Stimulated activated CD4-positive, alpha-beta T cell treated with anti-CD3 and anti-CD28 coated beads, Interleukin-12 subunit alpha, Interleukin-12 subunit beta, amount 100 ng/mL, for 4 hours (primary cell): Measurements from ENCODE around the gene HBD.
"Not testable (repeated sequence)": the region's sequence is repeated elsewhere in the genome, so short reads cannot be mapped to it uniquely, and the experiment has no call there.

Experiments
- DNase-seq: peaks from one replicate; pipeline ENCODE4 v3.0.0-alpha.2; 2020

Gene HBD

GRCh38 chr11:5252919-5253265 lies 18.6 kb upstream of the HBD start:
- no peak for DNase-seq

DNA sequence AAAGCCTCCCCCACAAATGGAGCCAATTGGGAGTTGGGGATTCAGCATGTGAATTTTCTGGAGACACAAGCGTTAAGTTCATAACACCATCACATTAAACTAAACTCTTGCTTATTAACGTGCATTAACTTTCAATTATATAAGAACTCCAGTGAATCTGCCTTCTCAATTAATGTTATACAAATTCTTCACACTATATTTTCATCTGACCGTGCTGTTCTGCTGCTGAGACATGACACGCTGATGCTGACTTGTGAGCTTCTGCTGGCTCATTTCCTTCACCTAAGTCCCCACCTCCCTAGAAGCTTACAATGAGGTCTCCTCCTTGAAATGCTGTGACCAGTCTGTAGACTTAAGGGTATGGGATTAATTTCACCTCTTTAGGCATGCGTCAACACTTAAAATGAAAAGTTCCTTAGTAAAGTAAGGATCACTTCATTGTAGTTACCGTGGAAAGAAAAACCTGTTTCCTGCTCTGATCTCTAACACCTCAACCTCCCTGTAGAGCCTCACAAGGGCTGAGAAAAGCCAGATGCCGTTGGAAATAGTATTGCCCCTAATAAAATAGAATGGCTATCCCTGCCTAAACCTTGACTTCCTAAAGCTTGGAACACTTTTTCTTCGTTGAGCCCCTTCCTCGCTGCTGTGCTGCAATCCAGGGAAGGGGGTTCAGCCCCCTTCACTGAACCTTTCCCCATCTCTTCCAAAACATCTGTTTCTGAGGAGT lies 18.1 kb upstream of the HBD start:
- DNase-seq, result no peak

- no peak for DNase-seq
Observed at GRCh38 chr11:5251746-5252145, 17.5 kb upstream of the HBD start.

GRCh38 chr11:5250543-5251204 lies 16.4 kb upstream of the HBD start:
- DNase-seq, result no peak

DNA sequence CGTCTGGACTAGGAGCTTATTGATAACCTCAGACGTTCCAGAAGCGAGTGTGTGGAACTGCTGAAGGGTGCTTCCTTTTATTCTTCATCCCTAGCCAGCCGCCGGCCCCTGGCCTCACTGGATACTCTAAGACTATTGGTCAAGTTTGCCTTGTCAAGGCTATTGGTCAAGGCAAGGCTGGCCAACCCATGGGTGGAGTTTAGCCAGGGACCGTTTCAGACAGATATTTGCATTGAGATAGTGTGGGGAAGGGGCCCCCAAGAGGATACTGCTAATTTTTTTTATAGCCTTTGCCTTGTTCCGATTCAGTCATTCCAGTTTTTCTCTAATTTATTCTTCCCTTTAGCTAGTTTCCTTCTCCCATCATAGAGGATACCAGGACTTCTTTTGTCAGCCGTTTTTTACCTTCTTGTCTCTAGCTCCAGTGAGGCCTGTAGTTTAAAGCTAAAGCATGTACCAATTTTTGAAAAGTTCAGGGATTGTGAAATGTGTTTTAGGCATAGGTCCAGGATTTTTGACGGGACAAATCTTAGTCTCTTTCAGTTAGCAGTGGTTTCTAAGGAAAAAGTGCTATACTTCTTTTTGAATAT lies 15.6 kb upstream of the HBD start, which contains the start of gene HBG1:
TSS of gene HBG1 (minus strand) at position 51 of the 590 bp plus-strand sequence. CDS start 53 bp downstream, outside the sequence.
- DNase-seq, result not testable (repeated sequence)

DNA sequence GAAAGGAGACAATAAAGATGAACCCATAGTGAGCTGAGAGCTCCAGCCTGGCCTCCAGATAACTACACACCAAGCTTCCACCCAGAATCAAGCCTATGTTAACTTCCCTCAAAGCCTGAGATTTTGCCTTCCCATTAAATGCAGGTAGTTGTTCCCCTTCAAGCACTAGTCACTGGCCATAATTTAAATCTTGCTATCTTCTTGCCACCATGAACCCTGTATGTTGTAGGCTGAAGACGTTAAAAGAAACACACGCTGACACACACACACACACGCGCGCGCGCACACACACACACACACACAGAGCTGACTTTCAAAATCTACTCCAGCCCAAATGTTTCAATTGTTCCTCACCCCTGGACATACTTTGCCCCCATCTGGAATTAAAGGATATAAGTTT lies 14.2 kb upstream of the HBD start:
- DNase-seq, result not testable (repeated sequence)

DNA sequence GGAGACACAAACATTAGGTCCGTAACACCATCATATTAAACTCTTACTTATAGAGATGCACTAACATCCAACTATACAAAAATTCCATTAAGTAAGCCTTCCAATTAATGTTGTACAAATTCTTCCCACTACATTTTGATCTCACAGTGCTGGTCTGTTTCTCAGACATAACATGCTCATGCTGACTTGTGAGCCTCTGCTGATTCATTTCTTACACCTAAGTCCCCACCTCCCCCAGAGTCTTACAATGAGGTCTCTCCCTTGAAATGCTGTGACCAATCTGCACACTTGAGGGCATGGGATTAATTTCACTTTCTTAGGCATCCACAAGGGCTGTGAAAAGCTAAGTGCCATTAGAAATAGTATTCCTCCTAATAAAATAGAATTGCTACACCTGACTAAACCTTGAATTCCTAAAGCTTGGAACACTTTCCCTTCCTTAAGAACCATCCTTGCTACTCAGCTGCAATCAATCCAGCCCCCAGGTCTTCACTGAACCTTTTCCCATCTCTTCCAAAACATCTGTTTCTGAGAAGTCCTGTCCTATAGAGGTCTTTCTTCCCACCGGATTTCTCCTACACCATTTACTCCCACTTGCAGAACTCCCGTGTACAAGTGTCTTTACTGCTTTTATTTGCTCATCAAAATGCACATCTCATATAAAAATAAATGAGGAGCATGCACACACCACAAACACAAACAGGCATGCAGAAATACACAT lies 13.3 kb upstream of the HBD start:
- DNase-seq, result no peak

DNA sequence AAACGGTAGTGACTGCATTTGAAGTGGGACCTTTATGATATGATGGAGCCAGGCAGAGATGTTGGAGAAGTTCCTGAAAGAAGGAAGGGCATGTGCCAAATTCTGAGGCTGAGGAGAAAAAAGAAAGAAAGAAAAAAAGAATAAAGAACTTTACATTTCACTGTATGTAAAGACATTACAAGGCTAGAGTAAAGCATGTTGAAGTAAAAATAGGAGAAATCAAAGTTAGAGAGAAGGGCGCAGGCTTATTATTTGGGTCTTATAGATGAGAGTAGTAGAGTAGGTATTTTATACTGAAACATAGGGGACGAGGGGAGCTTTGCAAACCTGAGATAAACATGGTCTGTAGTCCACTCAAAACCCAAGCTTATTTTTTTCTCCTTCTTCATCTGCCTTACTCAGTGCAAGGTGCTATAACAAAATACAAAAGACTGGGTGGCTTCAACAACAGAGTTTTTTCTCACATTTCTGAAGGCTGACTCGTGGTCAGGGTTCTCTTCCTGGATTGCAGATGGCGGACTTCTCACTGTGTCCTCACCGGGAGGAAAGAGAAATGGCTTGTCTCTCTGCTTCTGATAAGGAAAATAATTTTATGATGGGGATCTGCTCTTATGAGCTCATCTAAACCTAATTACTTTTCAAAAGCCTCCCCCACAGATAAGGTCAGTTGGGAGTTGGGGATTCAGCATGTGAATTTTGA lies 12.6 kb upstream of the HBD start:
- DNase-seq, result no peak

DNA sequence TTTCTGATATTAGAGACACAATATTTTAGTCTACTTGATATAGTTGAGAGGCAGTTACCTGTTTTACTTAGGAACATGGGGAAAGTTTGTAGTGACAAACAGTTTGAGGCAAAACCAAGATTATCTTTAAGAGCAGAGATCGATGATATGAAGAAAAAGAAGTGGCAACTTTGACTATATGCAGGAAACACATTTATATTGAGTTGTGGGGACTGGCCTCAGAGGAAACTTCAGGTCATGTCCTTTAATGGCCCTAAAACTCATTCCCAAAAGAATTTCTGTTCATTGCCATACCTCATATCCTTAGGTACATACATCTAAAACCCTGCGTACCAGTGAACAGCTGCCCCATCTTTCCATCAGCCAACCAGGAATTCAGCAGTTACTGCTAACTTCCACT lies 10.9 kb upstream of the HBD start:
- DNase-seq, result no peak

DNA sequence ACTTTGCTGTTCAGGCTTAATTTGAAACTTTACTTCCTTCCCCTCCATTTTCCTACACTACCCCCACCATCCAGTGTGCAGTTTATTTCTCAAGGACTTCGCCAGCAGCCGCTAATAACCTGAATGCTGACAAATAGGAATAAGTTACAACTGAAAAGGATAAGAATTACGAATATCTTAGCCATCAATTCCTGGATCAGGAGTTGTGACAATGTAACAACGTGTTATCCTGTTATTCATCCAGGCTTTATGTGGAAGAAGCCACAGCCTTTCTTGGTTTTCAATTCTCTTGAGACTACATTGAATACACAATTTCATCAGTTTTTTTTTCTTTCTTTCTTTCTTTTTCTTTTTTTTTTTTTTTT lies 9.5 kb upstream of the HBD start:
- no peak for DNase-seq

DNA sequence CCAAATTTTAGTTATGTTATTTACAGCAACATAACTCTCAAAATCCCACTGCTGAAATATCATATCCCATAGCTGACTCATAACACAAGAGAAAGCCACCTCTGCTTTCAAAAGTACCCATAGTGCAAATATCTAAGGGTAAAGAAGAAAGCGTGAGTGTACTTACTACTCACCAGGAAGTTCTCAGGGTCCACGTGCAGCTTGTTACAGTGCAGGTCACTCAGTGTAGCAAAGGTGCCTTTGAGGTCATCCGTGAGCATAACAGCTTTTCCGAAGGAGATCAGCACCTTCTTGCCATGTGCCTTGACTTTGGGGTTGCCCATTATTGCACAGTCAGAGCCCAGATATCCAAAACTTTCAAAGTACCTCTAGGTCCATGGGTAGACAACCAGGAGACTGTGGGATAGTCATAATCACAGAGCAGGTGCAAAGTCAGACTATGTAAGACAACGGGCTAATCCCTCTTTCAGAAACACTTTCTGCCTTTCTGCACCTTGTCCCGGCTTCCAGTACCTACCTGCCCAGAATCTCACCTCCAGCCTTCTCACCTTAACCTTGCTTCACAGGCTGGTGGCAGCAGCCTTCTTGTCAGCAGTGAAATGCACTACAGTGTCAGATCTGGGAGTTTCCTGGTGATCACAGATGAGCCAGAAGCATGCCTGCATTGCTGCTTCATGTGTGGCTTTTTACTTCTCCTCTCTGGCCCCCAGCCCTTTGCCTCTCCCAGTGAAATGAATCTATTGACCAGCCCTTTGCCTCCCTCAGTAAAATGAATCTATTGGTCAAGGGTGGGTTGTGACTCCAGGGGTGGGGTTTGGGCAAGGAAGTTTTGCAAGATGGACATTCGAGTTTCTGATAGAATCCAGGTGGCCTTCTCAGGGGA lies 8.9 kb upstream of the HBD start:
- DNase-seq, result no peak

- no peak for DNase-seq
Observed at GRCh38 chr11:5242208-5242607, 7.9 kb upstream of the HBD start.

GRCh38 chr11:5241458-5241857 lies 7.2 kb upstream of the HBD start:
- DNase-seq, result no peak

DNA sequence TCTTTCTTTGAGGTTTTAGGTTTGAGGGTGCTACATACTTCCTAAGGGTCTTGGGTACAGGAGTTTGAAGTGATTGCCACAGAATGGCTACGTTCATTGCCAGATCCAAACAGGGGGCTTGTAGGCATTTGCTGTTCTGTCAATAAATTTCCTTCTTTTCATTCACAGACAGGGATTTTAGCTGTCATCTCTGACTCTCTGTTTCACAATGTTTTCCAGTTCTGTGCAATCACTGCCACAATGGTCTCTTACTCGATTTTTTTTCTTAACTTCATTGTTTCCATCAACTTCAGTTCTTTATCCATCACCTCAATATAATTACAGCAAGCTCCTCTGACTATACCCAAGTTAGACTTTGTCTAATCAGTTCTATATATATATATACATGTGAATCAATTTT lies 6.2 kb upstream of the HBD start:
- no peak for DNase-seq

- DNase-seq, result no peak
Observed at GRCh38 chr11:5240056-5240455, 5.8 kb upstream of the HBD start.

- no peak for DNase-seq
Observed at GRCh38 chr11:5239046-5239445, 4.8 kb upstream of the HBD start.

DNA sequence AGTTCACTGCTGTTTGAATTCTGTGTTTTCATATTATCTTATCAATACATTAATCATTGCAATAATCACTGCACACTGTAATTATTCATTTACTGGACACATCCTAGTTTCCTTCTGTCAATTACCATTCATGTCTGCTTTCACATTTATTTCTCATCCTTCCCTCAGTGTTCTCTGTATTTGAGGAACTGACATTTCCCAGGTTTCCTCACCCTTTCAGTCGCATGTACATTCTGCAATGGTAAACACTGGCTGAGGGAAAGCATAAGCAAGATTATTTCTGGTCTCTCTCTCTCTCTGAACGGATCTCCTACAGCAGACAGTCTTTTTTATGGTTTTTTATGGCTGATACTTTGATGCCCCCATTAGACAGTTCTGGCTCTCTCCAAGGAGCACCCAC lies 4.2 kb upstream of the HBD start:
- DNase-seq, result no peak

DNA sequence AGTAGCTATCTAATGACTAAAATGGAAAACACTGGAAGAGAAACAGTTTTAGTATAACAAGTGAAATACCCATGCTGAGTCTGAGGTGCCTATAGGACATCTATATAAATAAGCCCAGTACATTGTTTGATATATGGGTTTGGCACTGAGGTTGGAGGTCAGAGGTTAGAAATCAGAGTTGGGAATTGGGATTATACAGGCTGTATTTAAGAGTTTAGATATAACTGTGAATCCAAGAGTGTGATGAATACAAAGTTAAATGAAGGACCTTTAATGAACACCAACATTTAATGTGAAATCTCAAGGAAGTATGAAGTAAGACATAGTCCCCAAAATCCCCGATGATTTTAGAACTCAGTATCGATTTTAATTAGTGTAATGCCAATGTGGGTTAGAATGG lies 3.1 kb upstream of the HBD start:
- DNase-seq, result no peak

GRCh38 chr11:5235364-5236095 lies 1.2 kb upstream of the HBD start:
- no peak for DNase-seq

GRCh38 chr11:5233307-5233706 lies 976 bp downstream of the HBD start:
- no peak for DNase-seq

GRCh38 chr11:5232821-5233220 lies 1.5 kb downstream of the HBD start:
- DNase-seq, result no peak
